ENCODE results near the gene TSHZ1.

TSHZ1 gene

DNA sequence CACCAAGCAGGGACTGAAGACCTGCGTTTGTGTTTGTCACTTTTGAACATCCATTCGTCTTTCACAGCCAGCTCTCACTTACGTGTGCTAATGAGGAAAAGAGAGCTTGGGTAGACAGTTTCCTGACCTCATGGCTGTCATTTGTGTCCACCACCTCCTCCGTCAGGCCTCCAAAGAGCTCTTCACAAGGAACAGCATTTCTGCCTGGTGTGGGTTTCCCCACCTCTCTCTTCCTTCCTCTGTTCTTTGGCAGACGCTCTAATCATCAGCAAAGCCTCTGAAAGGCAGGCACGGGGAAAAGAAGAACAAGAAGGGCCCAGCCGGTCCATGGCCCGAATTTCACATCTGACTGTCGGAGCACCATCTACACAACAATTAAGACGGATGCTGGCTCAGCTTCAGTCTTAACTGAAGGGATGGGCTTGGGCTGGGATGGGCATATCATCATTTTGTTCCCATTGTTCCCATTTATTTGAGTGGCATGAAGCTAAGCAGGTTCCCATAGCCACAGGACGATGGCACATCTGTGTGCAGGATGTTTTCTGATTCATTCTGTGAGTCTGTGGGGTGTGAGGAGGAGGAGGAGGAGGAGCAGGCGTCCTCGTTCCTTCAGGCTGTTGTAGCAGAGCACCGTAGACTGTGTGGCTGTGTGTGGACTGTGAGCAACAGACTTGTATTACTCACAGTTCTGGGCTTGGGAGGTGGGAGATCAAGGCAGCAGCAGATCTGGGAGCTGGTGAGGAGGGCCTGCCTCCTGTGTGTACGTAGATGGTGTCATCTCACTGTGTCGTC lies 66.4 kb downstream of the TSHZ1 start:
- DNase-seq = no peak

- DNase-seq = no peak
Observed at GRCh38 chr18:75277610-75277928, 67.0 kb downstream of the TSHZ1 start.

- DNase-seq = no peak
Observed at GRCh38 chr18:75279381-75279780, 68.8 kb downstream of the TSHZ1 start.

DNA sequence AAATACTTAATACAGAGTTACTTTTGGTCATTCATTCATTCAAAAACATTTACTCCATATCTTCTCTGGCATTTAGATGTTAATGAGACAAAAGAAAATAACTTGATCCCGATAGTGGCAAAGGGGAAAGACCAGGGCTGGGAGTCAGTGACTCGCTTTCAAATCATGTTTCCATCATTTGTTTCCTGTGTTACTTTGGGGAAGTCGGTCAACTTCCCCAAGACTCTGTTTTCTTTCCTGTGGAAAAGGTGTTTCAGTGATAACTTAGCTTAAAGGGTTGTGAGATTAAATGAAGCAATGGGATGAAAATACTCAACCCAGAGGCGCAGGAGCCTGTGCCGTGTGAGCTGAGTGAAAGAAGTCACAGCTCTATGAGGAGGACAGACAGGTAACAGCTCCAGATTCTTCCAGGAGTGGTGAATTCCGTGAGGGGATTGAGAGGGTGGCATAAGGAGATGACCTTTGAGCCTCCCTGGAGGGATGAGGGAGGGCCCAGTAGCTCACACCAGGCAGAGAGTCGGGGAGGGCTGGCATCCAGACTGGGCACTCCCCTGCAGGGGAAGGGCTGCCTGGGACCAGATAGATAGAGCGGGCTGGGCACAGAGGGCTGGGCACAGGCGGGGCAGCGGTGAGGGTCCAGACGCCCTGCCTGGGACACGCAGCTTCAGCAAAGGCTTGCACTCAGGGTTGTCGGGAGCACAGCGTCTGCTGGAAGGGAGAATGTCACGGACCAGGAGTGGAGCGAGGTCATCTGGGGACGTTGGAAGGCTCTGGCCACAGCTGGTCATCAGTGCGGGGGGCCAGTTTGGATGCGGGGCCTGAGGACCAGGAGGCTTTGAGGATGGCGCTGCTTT lies 70.1 kb downstream of the TSHZ1 start:
- no peak for DNase-seq

GRCh38 chr18:75282746-75283145 lies 72.1 kb downstream of the TSHZ1 start:
- DNase-seq = no peak

- DNase-seq = no peak
Observed at GRCh38 chr18:75283731-75284130, 73.1 kb downstream of the TSHZ1 start.

GRCh38 chr18:75284566-75284965 lies 74.0 kb downstream of the TSHZ1 start:
- no peak for DNase-seq

- DNase-seq = no peak
Observed at GRCh38 chr18:75285876-75286275, 75.3 kb downstream of the TSHZ1 start.

DNA sequence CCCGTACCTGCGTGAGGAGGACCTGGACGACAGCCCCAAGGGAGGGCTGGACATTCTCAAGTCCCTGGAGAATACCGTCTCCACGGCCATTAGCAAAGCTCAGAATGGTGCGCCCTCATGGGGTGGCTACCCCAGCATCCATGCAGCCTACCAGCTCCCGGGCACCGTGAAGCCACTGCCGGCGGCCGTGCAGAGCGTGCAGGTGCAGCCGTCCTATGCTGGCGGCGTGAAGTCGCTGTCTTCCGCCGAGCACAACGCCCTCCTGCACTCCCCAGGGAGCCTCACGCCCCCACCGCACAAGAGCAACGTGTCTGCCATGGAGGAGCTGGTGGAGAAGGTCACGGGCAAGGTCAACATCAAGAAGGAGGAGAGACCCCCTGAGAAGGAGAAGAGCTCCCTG lies 76.4 kb downstream of the TSHZ1 start:
- DNase-seq = no peak

- no peak for DNase-seq
Observed at GRCh38 chr18:75287700-75288099, 77.1 kb downstream of the TSHZ1 start.

GRCh38 chr18:75289761-75290160 lies 79.2 kb downstream of the TSHZ1 start:
- DNase-seq = no peak

DNA sequence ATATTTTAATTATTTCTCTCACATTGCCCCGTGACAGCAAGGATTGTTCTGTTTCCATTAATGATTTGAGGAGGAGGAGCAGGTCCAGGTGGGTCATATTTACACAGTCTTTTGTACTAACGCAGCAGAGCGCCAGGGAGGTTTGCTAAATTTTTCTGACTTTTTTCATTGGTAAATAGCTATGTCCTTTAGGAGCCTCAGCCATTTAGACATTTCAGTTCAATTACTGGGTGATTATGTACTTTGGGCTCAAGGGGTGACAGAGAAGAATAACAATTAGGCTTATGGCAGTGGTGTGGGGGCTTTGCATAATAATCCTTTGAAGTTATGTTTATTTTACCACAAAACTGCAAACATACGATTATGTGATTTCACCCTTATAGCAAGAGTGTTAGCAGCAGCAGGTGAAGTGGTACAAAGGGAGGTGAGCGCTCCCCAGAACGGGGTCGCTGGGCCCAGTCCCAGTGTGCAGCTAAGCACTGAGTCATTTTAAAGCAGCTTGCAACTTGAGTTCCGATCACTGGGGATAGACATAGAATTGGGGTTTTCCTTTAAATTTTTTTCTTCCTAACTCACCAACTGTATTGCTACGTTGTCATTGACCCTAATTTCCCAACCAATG lies 80.3 kb downstream of the TSHZ1 start:
- DNase-seq = no peak

GRCh38 chr18:75291460-75291859 lies 80.9 kb downstream of the TSHZ1 start:
- no peak for DNase-seq

GRCh38 chr18:75293591-75293990 lies 83.0 kb downstream of the TSHZ1 start:
- no peak for DNase-seq

GRCh38 chr18:75297731-75298130 lies 87.1 kb downstream of the TSHZ1 start:
- DNase-seq = no peak

DNA sequence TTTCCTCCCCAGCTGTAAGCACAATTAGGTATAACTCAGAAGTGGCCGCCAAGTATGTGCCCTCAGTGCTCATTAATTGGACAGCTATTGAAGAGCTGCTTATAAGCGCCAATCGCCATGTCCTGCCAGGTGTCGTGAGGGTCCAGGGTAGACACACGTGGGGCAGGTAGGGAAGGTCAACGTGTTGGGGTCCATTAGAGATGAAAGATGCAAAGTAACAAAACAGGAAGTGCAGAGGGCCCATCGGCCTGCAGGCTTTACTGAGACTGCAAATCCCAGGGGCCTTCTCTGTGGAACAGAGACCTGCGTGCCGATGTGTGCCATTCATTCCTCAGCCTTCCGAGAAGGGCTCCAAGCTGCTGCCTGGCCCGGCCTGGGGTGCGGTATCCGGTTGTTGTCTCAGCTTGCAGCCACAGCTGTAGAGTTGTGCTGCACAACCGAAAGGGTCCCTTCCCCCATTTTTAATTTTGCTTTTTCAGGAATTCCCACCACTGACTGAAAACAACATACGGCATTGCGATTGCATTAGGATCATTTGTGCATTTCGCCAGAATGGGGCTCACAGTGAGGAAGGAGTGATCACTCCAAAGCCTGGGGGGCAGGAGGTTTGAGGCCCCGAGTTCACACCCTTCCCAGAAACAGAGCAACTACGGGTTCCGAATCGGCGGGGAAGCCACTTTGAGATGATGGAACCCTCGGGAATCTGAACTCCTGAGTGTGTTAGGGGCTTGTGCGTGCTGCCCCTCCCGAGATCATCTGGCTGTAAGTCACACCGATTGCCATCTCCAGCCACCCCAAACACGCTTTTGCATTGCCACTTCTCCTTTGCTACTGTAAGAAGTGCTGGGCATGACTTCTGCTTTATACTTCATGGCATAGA lies 94.3 kb downstream of the TSHZ1 start:
- DNase-seq = no peak

DNA sequence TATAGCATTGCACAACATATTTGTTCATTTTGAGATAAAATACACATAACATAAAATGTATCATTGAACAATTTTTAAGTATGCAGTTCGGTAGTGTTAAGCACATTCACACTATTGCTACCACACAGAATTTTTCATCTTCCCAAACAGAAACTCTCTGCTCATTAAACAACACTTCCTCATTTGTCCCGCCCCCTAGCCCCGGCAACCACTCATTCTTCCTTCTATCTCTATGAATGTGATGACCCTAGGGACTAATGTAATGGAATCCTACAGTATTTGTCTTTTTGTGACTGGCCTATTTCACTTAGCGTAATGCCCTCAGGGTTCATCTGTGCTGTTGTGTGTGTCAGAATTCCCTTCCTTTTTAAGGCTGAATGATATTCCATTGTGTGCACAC lies 95.4 kb downstream of the TSHZ1 start:
- no peak for DNase-seq

DNA sequence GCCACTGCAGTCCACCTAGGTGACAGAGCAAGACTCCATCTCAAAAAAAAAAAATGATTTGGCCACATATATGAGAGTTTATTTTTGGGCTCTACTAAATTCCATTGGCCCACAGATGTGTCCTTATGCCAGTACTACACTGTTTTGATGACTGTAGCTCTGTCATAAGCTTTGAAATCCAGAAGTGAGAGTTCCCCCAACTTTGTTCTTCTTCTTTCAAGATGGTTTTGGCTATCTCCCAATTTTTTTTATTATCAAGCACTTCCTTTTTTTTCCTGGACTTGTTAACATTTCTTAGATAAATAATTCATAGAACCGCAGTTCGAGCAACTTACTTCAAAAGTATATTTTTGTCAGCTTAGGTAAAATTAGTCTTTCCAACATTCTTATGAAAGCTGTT lies 96.9 kb downstream of the TSHZ1 start:
- DNase-seq = no peak

DNA sequence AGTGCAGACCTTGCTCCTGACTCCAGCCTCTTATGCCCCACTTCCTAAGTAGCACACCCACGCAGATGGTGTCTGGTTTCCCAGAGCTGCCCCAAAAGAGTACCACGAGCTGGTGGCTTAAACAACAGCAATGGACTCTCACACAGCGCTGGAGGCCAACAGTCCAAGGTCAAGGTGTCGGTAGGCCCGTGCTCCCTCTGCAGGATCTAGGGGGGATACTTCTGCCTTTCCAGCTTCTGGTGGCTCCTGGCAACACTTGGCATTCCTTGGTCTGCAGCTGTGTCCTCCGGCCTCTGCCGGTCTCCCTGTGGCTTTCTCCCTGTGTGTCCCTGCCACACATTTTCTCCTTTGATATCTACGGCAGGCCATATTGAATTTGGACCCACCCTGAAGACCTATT lies 99.0 kb downstream of the TSHZ1 start:
- DNase-seq = no peak

- no peak for DNase-seq
Observed at GRCh38 chr18:75314117-75314516, 103.5 kb downstream of the TSHZ1 start.

GRCh38 chr18:75314606-75315005 lies 104.0 kb downstream of the TSHZ1 start:
- DNase-seq = no peak

DNA sequence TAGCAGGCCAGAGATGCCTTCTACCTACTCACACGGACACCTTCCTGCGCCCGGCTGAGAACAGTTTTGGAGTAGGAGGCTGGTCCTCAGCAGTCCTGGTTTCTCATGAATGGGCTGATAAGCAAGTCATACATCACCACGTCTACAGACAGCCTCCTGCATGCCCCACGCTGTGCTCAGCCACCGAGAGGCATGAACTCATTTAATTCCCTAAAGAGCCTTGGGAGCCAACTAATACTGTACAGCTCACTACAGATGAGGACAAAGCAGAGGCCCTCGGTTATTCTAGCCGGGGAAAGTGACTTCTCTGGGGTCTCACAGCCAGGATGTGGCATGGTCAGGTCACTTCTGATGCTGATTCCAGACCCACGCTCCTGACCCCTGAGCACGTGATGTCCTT lies 105.6 kb downstream of the TSHZ1 start:
- DNase-seq = no peak

DNA sequence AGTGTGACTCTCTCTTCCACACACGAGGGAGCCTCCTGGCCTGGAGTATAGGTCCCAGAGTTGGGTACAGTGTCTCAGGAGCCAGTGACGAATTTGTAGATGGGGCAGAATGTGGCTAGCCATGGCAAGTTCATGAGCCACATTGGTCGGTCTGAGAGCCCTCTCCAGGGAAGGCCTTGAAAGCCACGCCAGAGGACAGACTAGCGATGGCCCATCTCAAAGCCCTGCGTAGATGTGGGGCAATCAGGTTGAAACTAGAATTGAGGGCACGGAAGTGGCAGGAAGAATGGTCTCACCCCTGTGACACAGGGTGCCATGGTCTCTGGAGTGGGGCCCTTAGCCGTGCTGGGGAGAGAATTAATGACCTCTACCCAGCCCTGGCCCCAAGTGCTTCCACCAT lies 106.2 kb downstream of the TSHZ1 start:
- DNase-seq = no peak

All from CD4-positive, alpha-beta T cell treated with Interleukin-10 for 1 hour (primary cell).